H1 (cell line): Measurements from ENCODE around the gene HRH3. TPM values are rescaled to one million over a fixed set of nuclear protein-coding genes. Genes with fewer than 3 reads are reported as not detected.

ENCODE experiments used
- RAD21 ChIP-seq, 2 experiments: IDR thresholded peaks in 1 of 2; conservative IDR thresholded peaks in 1 of 2; 2 replicates each; pipeline ENCODE4 v1.6.1; 2011; ENCODE audit warnings: low read depth in 2 of 2, low read length in 2 of 2, improper control_type of control experiment in 1 of 2, inconsistent platforms in 1 of 2, mild to moderate bottlenecking in 1 of 2, moderate library complexity in 1 of 2
- RNF2 ChIP-seq: fragments of 200-900, 300-1000 bp; sonication (generic); IDR thresholded peaks from 2 replicates; pipeline ENCODE4 v1.7.1; 2016; ENCODE audit warnings: borderline replicate concordance, low read depth, mild to moderate bottlenecking, antibody characterized with exemption, low read length; ENCODE audit not compliant: poor library complexity, severe bottlenecking; ENCODE audit errors: missing control alignments
- polyA plus RNA-seq, 7 experiments: library from polyadenylated mRNA; depleted of rRNA in 3 of 7; stranded (reverse) in 5 of 7; unstranded in 2 of 7; fragments of >200 nt in 5 of 7; fragments of 200-250 nt in 2 of 7; gene quantifications; 1 replicate in 5 of 7; 2 replicates in 1 of 7; 4 replicates in 1 of 7; pipeline versions ENCODE4 v1.2.1 to v1.2.3, GENCODE V29; 2011 to 2013; ENCODE audit warnings: missing spikeins in 2 of 7, mixed read lengths in 2 of 7
- total RNA-seq: library from RNA; stranded (reverse); fragmentation: NEBNext Ultra II Directional; extraction: Animal tissue kit (Norgen Biotek cat#: 25700); gene quantifications from 2 replicates; pipeline ENCODE4 v1.2.1, GENCODE V29; 2021

Gene HRH3
- total and polyA plus RNA-seq, 2 of the 8 experiments (the other 6 are each of a cell fraction or from before 2014, with no cell fraction given): 2.0 to 4.5 TPM

GRCh38 chr20:62243906-62244515, 23.9 kb upstream of the HRH3 start (continued):
- TF ChIP-seq RAD21 (IDR thresholded peaks at IDR 0.05 in 1 of 2, conservative IDR thresholded peaks at IDR 0.05 in 1 of 2; ENCODE audit: low read depth in 2 of 2, low read length in 2 of 2) (no peak), RNF2 (no peak)
